Uterus (tissue), 2 donors: ENCODE measurements around the gene HOXA11.

Experiments used
- CTCF ChIP-seq, 4 experiments: fragments of 200-600 bp in 2 of 4; fragments of 450-650 bp in 2 of 4; sonication (generic) in 2 of 4; IDR thresholded peaks; one replicate each; pipeline ENCODE4 v1.5.1; 2016 to 2019; ENCODE audit warnings: antibody characterized with exemption in 4 of 4, mild to moderate bottlenecking in 2 of 4, moderate library complexity in 1 of 4
- POLR2A ChIP-seq, 2 donors: fragments of 450-650 bp; IDR thresholded peaks; one replicate each; pipeline ENCODE4 v1.6.1; 2016; ENCODE audit warnings: antibody characterized with exemption in 2 of 2, mild to moderate bottlenecking in 1 of 2, moderate library complexity in 1 of 2

- TF ChIP-seq POLR2A (IDR thresholded peaks at IDR 0.05) (no peak), CTCF (IDR thresholded peaks at IDR 0.05) (no peak)
These were observed 7.2 kb downstream of the HOXA11 start for GRCh38 chr7:27177795-27178320.
